ENCODE results near the gene USHBP1. TPM values are rescaled to one million over a fixed set of nuclear protein-coding genes. Genes with fewer than 3 reads are reported as not detected.
A peak's percentile ranks its signal among the peaks of the same experiment; 100 is the strongest.

Gene USHBP1
- total and polyA plus RNA-seq, 2 of the 4 experiments (the other 2 are of a cell fraction), result not detected

DNA sequence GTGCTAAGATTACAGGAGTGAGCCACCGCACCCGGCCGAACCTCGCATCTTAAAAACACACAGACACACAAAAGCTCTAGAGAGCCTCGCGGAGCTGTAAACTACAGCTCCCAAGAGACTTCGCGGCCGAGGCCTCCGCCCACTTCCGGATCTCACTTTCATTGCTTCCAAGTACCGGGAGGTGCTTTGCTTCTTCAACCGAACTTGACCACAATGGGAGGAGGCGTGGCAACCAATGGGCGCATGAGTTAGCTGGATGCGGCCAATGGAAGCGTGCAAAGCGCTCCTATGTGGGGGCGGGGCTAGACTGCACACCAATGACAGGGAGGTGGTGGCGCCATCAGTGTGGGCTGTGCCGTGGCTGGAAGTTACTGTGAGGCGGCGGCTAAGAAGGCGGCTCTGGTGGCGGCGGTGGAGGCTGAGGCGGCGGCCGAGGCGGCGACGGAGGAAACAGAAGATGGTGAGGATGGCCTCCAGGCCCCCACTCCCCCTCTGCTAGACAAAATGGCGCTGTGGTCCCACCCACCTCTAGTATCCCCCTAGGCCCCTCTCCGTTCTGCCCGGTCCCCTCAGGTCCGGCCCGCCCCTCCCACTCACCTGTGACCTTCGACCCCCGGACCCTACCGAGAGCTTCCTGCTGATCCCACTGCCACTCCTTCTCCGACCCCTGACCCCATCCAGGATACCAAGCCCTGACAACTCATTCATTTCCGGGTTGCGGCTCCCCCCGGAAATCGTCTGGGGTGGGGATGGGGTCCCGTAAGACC is 44.8 kb upstream of the USHBP1 start, which contains the start of gene DDA1:
TSS of gene DDA1 (plus strand) at position 366 of the 767 bp plus-strand sequence. CDS start at position 458, 92 bp downstream.
- H3K9me1 ChIP-seq (ENCODE audit: insufficient read depth, low read length), result peaks cover 22% of the 10 kb centered on the region

More for the DNA sequence above, 44.8 kb upstream of the USHBP1 start, which contains the start of gene DDA1:
- Histone ChIP-seq H3K14ac (replicated peaks; ENCODE audit: low read depth, low read length) (peak within 1 kb of the TSS; percentile 95), H2BK15ac (ENCODE audit: low read depth, low read length) (no peak within 1 kb of the TSS), H4K20me1 (ENCODE audit: insufficient read depth, low read length) (peaks cover 29% of the 10 kb centered on the region), H3K9ac (ENCODE audit: low read depth, low read length) (peak within 1 kb of the TSS; percentile 67), H3K4me3 (ENCODE audit: insufficient read depth, low read depth, low read length) (peak within 1 kb of the TSS; percentile 60), H3K79me1 (ENCODE audit: low read depth in 1 of 2, low read length in 2 of 2) (peaks cover 30 to 73% of the 10 kb centered on the region in 2 experiments), H4K8ac (ENCODE audit: low read depth in 2 of 2, low read length in 2 of 2) (peak within 1 kb of the TSS; percentile 20 to 97; a peak in 2 of 4 replicates), H2BK5ac (ENCODE audit: low read depth, low read length, poor library complexity, severe bottlenecking) (peak within 1 kb of the TSS; percentile 69), H3K27me3 (ENCODE audit: control insufficient read depth, insufficient read depth, low read length) (no peaks in the 10 kb centered on the region), H3K36me3 (ENCODE audit: control insufficient read depth, insufficient read depth, low read length) (peaks cover 16% of the 10 kb centered on the region), H4K5ac (ENCODE audit: low read depth, low read length) (peak within 1 kb of the TSS; percentile 69), H2AFZ (replicated peaks; ENCODE audit: low read length, poor library complexity) (peak within 1 kb of the TSS; percentile 95), H2AK9ac (replicated peaks; ENCODE audit: low read depth, low read length, poor library complexity) (peak within 1 kb of the TSS; percentile 100), H3K4me1 (ENCODE audit: control insufficient read depth, insufficient read depth, low read length) (peaks cover 15% of the 10 kb centered on the region), H3K27ac (ENCODE audit: insufficient read depth, low read length) (peak within 1 kb of the TSS; percentile 60), H3K4ac (ENCODE audit: low read depth, low read length) (peak within 1 kb of the TSS; percentile 67), H2AK5ac (ENCODE audit: low read depth, low read length) (peak within 1 kb of the TSS; percentile 94), H2BK20ac (ENCODE audit: low read depth, low read length) (0 out of 2 replicates have a peak within 1 kb of the TSS, but pooled peaks have one; percentile 23), H2BK120ac (ENCODE audit: low read depth, low read length) (peak within 1 kb of the TSS; percentile 53; the same call in 1 of the 2 replicates), H3K18ac (ENCODE audit: low read depth, low read length) (no peak within 1 kb of the TSS), H3K9me3 (ENCODE audit: control insufficient read depth, insufficient read depth, low read length) (no peaks in the 10 kb centered on the region), H3K56ac (ENCODE audit: extremely low read depth, insufficient read depth, low read length) (peak within 1 kb of the TSS; percentile 59; the same call in 1 of the 2 replicates), H3K23ac (ENCODE audit: low read depth, low read length) (peak within 1 kb of the TSS; percentile 96), H4K91ac (ENCODE audit: insufficient read depth, low read depth, low read length) (peak within 1 kb of the TSS; percentile 52), H3K4me2 (ENCODE audit: low read depth, low read length) (peak within 1 kb of the TSS; percentile 98)
- CTCF ChIA-PET, result interaction anchor here (0.6 to 0.7 kb wide), 3 partner anchors 17 to 753 kb away, joined by 3 read pairs; no protein-coding TSS in a partner anchor
- peak; percentile 100 for DNase-seq
- dilution Hi-C loops (cut with HindIII; ENCODE audit: low sequenced_read_pairs, unreplicated experiment) (no loop called here), intact Hi-C loops (cut with micrococcal nuclease) (loop anchor here (1.0 kb wide), 1 partner anchor 25 kb away; the partner anchor contains the start of gene ANO8), in situ Hi-C loops (cut with MboI; ENCODE audit: low sequenced_read_pairs) (no loop called here)
- POLR2A ChIA-PET (ENCODE audit: unreplicated experiment), result interaction anchor here (0.7 kb wide), 1 partner anchor 96 kb away, joined by 4 read pairs; the partner anchor contains the start of gene BST2
- TF ChIP-seq RCOR1 (IDR thresholded peaks at IDR 0.05; ENCODE audit: insufficient replicate concordance, low read length), result no peak
- TF ChIP-seq CEBPB (IDR thresholded peaks at IDR 0.05; ENCODE audit: low read depth, low read length), result peak; percentile 36; the same call in 1 of the 2 replicates
- TF ChIP-seq, protein P1, sequence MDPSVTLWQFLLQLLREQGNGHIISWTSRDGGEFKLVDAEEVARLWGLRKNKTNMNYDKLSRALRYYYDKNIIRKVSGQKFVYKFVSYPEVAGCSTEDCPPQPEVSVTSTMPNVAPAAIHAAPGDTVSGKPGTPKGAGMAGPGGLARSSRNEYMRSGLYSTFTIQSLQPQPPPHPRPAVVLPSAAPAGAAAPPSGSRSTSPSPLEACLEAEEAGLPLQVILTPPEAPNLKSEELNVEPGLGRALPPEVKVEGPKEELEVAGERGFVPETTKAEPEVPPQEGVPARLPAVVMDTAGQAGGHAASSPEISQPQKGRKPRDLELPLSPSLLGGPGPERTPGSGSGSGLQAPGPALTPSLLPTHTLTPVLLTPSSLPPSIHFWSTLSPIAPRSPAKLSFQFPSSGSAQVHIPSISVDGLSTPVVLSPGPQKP (IDR thresholded peaks at IDR 0.05; ENCODE audit: borderline replicate concordance, low read depth, low read length), result no peak
- TF ChIP-seq, protein P2, sequence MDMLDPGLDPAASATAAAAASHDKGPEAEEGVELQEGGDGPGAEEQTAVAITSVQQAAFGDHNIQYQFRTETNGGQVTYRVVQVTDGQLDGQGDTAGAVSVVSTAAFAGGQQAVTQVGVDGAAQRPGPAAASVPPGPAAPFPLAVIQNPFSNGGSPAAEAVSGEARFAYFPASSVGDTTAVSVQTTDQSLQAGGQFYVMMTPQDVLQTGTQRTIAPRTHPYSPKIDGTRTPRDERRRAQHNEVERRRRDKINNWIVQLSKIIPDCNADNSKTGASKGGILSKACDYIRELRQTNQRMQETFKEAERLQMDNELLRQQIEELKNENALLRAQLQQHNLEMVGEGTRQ (IDR thresholded peaks at IDR 0.05; ENCODE audit: low read depth, low read length), result no peak
- no peak for TF ChIP-seq MAFK (IDR thresholded peaks at IDR 0.05; ENCODE audit: low read depth, low read length)
- TF ChIP-seq RFX5 (IDR thresholded peaks at IDR 0.05; ENCODE audit: low read depth, low read length), result no peak
- TF ChIP-seq MXI1 (IDR thresholded peaks at IDR 0.05; ENCODE audit: borderline replicate concordance, low read depth, low read length), result peak; percentile 62; the same call in 1 of the 2 replicates
- no peak for TF ChIP-seq CHD1 (IDR thresholded peaks at IDR 0.05; ENCODE audit: low read depth, low read length)
- peak; percentile 75 for TF ChIP-seq FOS (IDR thresholded peaks at IDR 0.05; ENCODE audit: low read depth, low read length)
- peak; percentile 66; the same call in 1 of the 2 replicates for TF ChIP-seq MAZ (IDR thresholded peaks at IDR 0.05; ENCODE audit: borderline replicate concordance, low read depth, low read length)
- TF ChIP-seq RAD21 (IDR thresholded peaks at IDR 0.05; ENCODE audit: low read length), result no peak
- TF ChIP-seq POLR2A (IDR thresholded peaks at IDR 0.05; ENCODE audit: low read depth, low read length), result peak; percentile 70; the same call in 1 of the 2 replicates
- no peak for TF ChIP-seq NFE2L2 (IDR thresholded peaks at IDR 0.05; ENCODE audit: low read depth, low read length)
- TF ChIP-seq BHLHE40 (IDR thresholded peaks at IDR 0.05; ENCODE audit: low read depth, low read length), result no peak
- TSS peak; percentile 31 for BruUV-seq (replicated peaks)
- 4% methylated on average over 11 of the region's 46 CpGs; no CpG with 5 or more reads in 1 of the 2 experiments for WGBS, 2 experiments (ENCODE audit: extremely low coverage in 2 of 2, insufficient read length in 1 of 2)
- peak; percentile 87 for ATAC-seq (ENCODE audit: low read depth)
